ENCODE data around the gene GIMAP7. TPM values are rescaled to one million over a fixed set of nuclear protein-coding genes. Genes with fewer than 3 reads are reported as not detected.

GIMAP7 gene
- total RNA-seq, 1 experiment from 2014 or later: 0.25 TPM

- no peak for TF ChIP-seq FOSL1 (IDR thresholded peaks at IDR 0.05; ENCODE audit: low read depth)
- no peak for TF ChIP-seq ZBTB33 (IDR thresholded peaks at IDR 0.05; ENCODE audit: extremely low read depth, insufficient replicate concordance, low read length)
- no peak for TF ChIP-seq EZH2 (IDR thresholded peaks at IDR 0.05)
- no peak for TF ChIP-seq REST (IDR thresholded peaks at IDR 0.05; ENCODE audit: low read depth)
- H3K9ac ChIP-seq (ENCODE audit: low read length): no peak overlapping the region
- H3K9me2 ChIP-seq (ENCODE audit: insufficient read depth): no peaks in the 10 kb centered on the region
- RAD21 ChIA-PET (ENCODE audit: low non-redundant PET in 1 of 2, low total read pairs in 2 of 2, uncharacterized antibody in 2 of 2, unreplicated experiment in 2 of 2): no interaction called here
- BruUV-seq (replicated peaks): no TSS peak
- ATAC-seq (no peak), DNase-seq (ENCODE audit: low read depth, low spot score) (no peak)
- H2AFZ ChIP-seq (ENCODE audit: low read depth, low read length, poor library complexity, severe bottlenecking): no peak overlapping the region
- POLR2A ChIA-PET: no interaction called here
- 0 out of 2 replicates have a peak, but pooled peaks cover 4% of the 10 kb centered on the region for H3K27me3 ChIP-seq (ENCODE audit: insufficient read depth, low read length)
- no peaks in the 10 kb centered on the region for H4K20me1 ChIP-seq (ENCODE audit: insufficient read depth)
- intact Hi-C loops (cut with micrococcal nuclease): no loop called here
- H3K9me3 ChIP-seq (ENCODE audit: control insufficient read depth in 1 of 2, insufficient read depth in 1 of 2, low read depth in 1 of 2, low read length in 2 of 2): peaks cover 0 to 6% of the 10 kb centered on the region in 2 experiments; a peak in 3 of 4 replicates
- CTCF ChIA-PET: no interaction called here
- H3K27ac ChIP-seq (ENCODE audit: low read depth, low read length): no peak overlapping the region
- no peak overlapping the region for H3K4me3 ChIP-seq (replicated peaks in 1 of 2; ENCODE audit: low read depth in 1 of 2, low read length in 2 of 2)
- no peaks in the 10 kb centered on the region for H3K36me3 ChIP-seq (ENCODE audit: control insufficient read depth in 1 of 2, insufficient read depth in 2 of 2, low read length in 2 of 2)
- no peaks in the 10 kb centered on the region for H3K79me2 ChIP-seq (ENCODE audit: insufficient read depth, low read length)
- H3K4me2 ChIP-seq (ENCODE audit: low read length): no peak overlapping the region
- no peaks in the 10 kb centered on the region for H3K4me1 ChIP-seq (ENCODE audit: control insufficient read depth in 1 of 2, insufficient read depth in 2 of 2, low read length in 2 of 2)
These were observed 45.8 kb downstream of the GIMAP7 start for GRCh38 chr7:150560486-150560885.
